HG03139 (cell line): ENCODE measurements around the gene FMN2.

ENCODE experiments used
- ATAC-seq: cut with Tn5 transposase; IDR thresholded peaks from one replicate; pipeline ENCODE4 v1.9.1; 2021; ENCODE audit not compliant: unreplicated experiment

Gene FMN2

GRCh38 chr1:240091614-240092300 lies at the start of gene FMN2:
TSS of gene FMN2 (plus strand) at chr1:240091883. CDS start at chr1:240092110, 227 bp downstream.
- no peak for ATAC-seq

DNA sequence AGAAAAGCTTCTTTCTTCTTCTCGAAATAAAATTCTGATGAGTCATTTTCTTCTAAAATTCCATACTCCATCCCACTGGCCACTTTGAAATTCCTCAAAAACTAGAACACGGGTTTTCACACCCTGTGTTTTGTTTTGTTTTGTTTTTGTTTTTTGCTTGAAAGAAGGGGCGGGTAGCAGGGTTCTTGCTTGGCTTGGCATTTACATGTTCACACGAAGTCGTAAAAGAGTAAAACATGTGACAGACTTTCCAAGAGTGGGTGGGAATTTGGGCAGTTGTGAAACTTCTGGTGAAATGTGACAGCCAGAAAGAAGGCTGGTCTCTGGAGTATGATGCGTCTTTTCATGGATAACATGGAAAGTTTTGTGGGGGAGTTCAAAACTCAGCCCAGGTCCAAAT lies 47.1 kb upstream of the FMN2 start:
- ATAC-seq: no peak

- ATAC-seq: no peak
Observed at GRCh38 chr1:240046000-240046399, 45.7 kb upstream of the FMN2 start.

DNA sequence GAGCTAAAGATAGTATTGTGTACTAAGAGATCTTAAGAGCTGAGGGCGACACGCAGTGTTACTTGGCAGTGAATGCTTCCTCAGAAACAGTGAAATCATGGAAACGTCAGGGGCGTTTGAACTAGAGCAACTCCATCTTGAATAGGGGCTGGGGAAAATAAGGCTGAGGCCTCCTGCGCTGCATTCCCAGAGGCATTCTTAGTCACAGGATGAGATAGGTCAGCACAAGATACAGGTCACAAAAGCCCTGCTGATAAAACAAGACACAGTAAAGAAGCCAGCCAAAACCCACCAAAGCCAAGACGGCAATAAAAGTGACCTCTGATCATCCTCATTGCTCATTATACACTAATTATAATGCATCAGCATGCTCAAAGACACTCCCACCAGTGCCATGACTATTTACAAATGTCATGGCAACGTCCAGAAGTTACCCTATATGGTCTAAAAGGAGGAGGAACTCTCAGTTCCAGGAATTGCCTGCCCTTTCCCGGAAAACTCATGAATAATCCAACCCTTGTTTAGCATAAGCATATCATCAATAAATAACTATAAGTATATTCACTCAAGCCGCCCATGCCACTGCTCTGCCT lies 37.5 kb upstream of the FMN2 start:
- ATAC-seq: no peak

- no peak for ATAC-seq
Observed at GRCh38 chr1:240055936-240056335, 35.7 kb upstream of the FMN2 start.

GRCh38 chr1:240056350-240056749 lies 35.3 kb upstream of the FMN2 start:
- ATAC-seq: no peak

- ATAC-seq: no peak
Observed at GRCh38 chr1:240058049-240058448, 33.6 kb upstream of the FMN2 start.

GRCh38 chr1:240068961-240069360 lies 22.7 kb upstream of the FMN2 start:
- no peak for ATAC-seq

DNA sequence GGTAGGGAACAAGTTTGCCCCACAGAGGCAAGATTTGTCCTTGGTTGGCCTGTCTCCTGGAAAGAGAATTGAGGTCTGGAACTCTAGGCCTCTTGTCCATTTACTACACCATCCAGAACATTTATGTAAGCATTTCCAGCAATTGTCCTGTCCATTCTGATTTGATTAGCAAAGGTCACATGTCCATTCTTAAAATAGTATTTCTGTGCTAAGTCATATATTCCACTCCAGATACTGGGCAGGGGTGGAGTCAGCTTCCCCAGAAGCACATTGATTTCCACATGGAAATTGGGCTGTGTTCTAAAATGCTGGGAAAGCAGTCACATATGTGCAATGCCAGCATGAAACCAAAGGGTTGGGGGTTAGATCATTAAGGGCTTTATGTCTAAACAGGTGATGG lies 21.5 kb upstream of the FMN2 start:
- ATAC-seq: no peak

DNA sequence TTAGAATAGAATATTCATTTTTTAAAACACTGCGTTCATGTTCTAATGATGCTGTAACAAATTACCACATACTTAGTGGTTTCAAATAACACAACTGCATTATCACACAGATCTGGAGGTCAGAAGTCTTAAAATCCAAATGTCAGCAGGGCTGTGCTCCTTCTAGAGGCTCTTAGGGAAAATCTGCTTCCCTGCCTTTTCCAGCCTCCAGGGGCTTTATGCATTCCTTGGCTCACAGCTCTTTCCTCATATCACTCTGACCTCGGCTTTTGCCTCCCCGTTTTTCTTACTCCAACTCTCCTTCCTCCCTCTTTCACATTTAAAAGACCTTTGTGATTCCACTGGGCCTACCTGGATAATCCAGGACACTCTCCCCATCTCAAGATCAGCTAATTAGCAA lies 18.6 kb upstream of the FMN2 start:
- no peak for ATAC-seq

GRCh38 chr1:240074422-240074821 lies 17.3 kb upstream of the FMN2 start:
- no peak for ATAC-seq

GRCh38 chr1:240074908-240075307 lies 16.8 kb upstream of the FMN2 start:
- no peak for ATAC-seq

GRCh38 chr1:240084337-240084736 lies 7.3 kb upstream of the FMN2 start:
- ATAC-seq: no peak

DNA sequence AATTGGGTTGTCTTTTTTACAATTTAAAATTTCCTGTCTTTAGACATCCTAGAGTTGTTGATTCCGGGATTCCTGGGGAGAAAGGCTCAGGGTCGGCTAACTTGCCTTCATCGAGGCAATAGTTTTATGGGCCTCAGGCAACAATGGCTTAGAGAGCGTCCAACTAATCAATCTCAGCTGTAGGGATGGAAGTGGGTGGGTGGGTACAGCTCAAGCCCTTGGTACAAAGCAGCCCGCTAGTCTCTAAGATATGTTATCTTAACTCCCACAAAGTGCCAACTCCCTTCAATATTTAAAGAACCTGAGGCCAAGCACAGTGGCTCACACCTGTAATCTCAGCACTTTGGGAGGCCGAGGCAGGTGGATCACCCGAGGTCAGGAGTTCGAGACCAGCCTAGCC lies 6.9 kb upstream of the FMN2 start:
- ATAC-seq: no peak

DNA sequence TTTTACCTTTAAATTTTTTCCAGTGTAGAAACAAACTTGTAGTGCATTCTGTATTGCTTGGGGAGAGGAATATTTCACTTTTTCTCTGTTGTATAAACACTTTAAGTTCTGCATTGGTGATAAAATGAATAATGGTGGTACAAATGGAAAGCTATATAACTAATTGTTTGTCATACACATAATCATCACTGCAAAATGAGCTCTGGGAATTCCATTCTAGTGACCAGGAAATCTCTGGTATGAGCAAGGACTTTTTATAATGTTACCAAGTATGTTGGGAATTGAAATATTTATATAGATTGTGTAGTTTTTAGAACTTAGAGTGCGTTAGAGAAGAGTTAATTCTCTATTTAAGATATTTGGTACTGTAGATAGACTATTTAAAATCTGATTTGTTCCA lies 5.0 kb upstream of the FMN2 start:
- ATAC-seq: no peak

GRCh38 chr1:240090014-240090413 lies 1.7 kb upstream of the FMN2 start:
- no peak for ATAC-seq

- ATAC-seq: no peak
Observed at GRCh38 chr1:240090957-240091600, 604 bp upstream of the FMN2 start.

DNA sequence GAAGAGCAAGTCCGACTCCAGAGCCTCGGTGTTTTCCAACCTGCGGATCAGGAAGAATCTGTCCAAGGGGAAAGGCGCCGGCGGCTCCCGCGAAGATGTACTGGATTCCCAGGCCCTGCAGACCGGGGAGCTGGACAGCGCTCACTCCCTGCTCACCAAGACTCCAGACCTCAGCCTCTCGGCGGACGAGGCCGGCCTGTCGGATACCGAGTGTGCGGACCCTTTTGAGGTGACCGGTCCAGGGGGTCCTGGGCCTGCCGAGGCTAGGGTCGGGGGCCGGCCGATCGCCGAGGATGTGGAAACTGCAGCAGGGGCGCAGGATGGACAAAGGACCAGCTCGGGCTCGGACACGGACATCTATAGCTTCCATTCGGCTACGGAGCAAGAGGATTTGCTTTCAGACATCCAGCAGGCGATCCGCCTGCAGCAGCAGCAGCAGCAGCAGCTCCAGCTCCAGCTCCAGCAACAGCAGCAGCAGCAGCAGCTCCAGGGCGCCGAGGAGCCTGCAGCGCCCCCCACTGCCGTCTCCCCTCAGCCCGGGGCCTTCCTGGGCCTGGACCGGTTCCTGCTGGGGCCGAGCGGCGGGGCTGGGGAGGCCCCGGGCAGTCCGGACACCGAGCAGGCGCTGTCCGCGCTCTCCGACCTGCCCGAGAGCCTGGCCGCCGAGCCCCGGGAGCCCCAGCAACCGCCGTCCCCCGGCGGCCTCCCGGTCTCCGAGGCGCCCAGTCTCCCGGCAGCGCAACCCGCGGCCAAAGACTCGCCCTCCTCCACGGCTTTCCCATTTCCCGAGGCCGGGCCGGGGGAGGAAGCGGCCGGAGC lies 827 bp downstream of the FMN2 start:
- ATAC-seq: no peak

DNA sequence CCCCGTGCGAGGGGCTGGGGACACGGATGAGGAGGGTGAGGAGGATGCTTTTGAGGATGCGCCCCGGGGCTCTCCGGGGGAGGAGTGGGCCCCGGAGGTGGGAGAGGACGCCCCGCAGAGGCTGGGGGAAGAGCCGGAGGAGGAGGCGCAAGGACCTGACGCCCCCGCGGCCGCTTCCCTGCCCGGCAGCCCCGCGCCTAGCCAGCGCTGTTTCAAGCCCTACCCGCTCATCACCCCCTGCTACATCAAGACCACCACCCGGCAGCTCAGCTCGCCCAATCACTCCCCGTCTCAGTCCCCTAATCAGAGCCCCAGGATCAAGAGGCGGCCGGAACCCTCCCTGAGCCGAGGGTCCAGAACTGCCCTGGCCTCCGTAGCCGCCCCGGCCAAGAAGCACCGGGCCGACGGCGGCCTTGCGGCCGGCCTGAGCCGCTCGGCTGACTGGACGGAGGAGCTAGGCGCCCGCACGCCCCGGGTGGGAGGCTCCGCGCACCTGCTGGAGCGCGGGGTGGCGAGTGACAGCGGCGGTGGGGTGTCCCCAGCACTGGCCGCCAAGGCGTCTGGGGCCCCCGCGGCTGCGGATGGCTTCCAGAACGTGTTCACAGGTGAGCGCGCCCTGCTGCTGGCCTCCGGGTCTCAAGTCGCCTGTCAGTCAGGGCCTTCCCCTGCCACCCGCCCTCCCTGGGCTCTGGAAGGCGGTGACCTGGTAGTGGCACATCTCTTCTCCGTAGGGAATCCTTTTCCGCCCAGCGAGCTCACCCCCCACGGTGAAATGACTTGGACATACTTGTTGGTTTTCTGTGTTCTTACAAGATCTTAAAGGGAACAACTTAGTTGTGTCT lies 1.7 kb downstream of the FMN2 start:
- no peak for ATAC-seq

DNA sequence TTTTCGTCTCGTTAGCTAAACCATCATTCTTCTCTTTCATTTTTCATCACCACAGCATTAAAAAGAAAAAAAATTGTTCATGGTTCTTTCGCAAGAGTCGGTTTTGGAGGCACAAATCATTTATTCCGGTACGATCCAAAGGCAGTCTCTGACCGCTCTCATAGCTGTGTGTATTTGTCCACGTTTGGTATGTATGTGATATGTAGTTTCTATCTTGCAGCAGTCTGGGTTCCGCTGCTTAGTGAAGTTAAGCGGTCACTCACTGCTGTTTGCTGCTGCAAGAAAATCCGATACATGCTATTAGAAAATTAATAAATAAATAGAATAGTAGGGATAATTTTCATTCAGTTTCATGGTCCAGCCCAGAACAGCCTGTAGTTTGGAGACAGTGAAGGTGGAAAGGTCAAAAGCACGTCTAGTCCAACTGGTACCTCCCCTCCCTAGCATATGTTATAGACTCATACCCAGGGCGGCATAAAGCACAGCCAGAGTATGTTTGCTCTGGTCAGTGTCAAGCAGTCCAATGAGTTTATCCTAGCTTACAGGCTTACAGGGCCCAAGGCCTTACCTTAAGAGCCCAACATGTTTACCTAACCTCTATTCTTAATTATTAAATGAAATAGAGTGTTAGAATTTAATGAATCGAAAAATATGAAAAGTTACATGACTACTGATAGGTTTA lies 2.5 kb downstream of the FMN2 start:
- no peak for ATAC-seq
